ENCODE results near the gene TTLL9.

Gene TTLL9

DNA sequence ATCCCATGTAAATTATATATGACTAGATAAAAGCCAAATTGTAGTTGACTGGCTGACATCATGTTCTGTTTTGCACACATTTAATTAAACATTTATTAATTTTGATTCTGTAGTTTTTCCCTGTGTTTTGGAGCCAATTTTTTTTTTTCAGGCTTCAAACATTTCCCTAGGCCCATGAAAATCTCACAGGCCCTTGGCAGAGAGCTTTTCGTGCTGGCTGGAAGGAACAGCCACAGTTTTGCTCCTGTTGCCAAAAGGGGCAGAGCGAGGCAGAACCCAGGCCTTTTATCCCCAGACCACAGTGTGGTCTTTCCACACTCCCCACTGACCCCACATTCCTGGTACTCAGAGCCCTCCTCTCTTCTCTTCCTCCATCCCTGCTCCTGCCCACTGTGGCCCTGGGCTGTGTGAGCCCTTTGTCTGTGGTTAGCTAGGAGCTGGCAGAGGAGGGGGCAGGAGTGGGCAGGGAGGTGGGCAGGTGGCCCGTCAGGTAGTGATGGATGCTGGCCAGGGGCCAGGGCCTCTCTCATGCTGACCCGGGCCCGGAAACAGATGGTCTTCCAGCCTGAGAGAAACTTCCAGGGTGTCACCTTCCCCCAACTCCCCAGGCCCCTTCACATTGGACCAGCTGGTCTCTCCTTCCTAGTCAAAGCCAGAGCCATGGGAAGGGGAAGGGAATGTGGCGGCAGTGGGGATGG is 120.4 kb downstream of the TTLL9 start:
- H3K4me1 Mint-ChIP-seq (ENCODE audit: low read depth), result peaks cover 1% of the 10 kb centered on the region
- peaks cover 29% of the 10 kb centered on the region for H3K27me3 Mint-ChIP-seq (ENCODE audit: low read depth)
- H3K9me3 Mint-ChIP-seq, result no peaks in the 10 kb centered on the region
- H3K27ac Mint-ChIP-seq, result no peak overlapping the region
- no peak overlapping the region for H3K4me3 Mint-ChIP-seq
- no peaks in the 10 kb centered on the region for H3K36me3 Mint-ChIP-seq (ENCODE audit: low read depth)

DNA sequence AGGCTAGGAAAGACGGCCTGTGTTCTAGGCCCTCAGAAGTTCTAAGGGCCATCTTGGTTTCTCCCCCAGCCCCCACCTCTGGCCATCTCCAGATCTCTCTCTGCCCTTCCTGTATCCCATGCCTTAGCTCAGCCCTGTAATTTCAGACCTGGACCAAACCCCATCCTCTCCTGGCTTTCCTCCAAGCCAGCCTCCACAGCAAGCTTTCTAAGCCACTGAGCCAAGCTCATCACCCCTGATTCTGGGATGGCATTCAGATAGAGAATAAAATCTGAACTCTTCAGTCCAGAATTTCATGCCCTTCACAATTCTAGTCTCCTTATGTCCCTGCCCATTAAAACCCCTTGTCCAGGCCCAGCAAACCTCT is 120.9 kb downstream of the TTLL9 start:
- no peaks in the 10 kb centered on the region for H3K36me3 Mint-ChIP-seq (ENCODE audit: low read depth)
- H3K27ac Mint-ChIP-seq, result no peak overlapping the region
- H3K9me3 Mint-ChIP-seq, result no peaks in the 10 kb centered on the region
- H3K4me3 Mint-ChIP-seq, result no peak overlapping the region
- peaks cover 32% of the 10 kb centered on the region for H3K27me3 Mint-ChIP-seq (ENCODE audit: low read depth)
- peaks cover 1% of the 10 kb centered on the region for H3K4me1 Mint-ChIP-seq (ENCODE audit: low read depth)

DNA sequence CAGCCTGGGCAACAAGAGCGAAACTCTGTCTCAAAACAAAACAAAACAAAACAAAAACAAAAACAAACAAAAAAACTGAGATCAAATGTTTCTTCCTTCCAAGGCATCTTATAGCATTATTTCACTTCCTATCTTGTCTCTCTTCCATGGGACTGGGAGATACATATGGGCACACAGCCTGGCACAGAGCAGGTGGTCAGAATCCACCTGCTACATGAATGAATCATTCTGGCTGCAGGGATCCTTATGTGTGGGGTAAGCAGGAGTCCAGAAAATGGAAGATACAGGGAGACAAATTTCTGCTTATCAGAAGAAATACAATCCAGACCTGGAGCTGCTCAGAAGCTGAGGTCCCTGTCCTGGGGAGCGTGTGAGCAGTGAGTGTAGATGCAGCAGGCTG is 121.7 kb downstream of the TTLL9 start:
- no peak overlapping the region for H3K4me3 Mint-ChIP-seq
- H3K36me3 Mint-ChIP-seq (ENCODE audit: low read depth), result no peaks in the 10 kb centered on the region
- H3K4me1 Mint-ChIP-seq (ENCODE audit: low read depth), result peaks cover 1% of the 10 kb centered on the region
- no peaks in the 10 kb centered on the region for H3K9me3 Mint-ChIP-seq
- H3K27me3 Mint-ChIP-seq (ENCODE audit: low read depth), result peaks cover 32% of the 10 kb centered on the region
- no peak overlapping the region for H3K27ac Mint-ChIP-seq
